Measurements from ENCODE around the gene SLC30A10.

Gene SLC30A10

DNA sequence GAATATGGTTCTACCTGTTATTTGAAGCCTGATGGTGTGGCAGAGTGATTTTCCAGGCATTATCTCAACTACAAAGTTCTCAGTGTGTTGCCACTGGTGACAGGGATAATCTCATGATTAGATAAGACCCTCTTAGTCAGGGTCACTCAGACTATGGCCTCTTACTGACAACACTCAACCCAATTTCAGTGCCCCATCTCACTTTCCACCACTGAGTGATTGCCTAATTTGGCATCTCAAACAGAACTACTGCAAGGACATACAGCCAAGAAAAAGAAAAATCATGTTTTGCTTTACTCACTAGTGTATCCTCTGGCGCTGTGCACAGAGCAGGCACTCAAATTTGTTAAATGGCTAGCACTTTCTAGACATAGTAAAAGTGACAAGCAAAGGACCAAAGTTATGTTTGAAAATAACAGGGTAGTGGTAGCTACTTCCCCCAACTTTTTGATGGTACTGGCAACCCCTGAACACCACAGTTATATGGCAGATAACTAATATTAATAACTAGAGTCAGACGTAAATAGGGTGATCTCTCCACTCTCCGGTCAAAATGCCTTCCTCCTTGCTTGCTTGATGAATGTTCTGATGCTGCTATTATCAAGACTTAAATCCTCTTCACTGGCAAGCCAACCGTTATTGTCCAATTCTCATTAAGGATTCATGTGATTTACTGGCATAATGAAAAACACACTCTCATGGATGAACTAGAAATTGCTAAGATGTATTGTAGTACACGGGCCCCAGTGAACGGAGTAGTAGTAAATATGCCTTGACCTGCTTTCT, 37.1 kb upstream of the SLC30A10 start:
- Histone ChIP-seq H3K4me1 (ENCODE audit: low read length) (no peaks in the 10 kb centered on the region), H3K9me3 (ENCODE audit: insufficient read depth, low read length) (no peaks in the 10 kb centered on the region), H2AFZ (ENCODE audit: low read depth, low read length) (no peak overlapping the region), H3K79me2 (ENCODE audit: low read length) (no peaks in the 10 kb centered on the region), H3K4me2 (ENCODE audit: low read length) (no peak overlapping the region), H4K20me1 (ENCODE audit: insufficient read depth, low read length) (no peaks in the 10 kb centered on the region), H3K9ac (ENCODE audit: low read length) (no peak overlapping the region), H3K27ac (ENCODE audit: low read length) (no peak overlapping the region), H3K36me3 (replicated peaks; ENCODE audit: low read depth, low read length) (peaks cover 28% of the 10 kb centered on the region), H3K27me3 (ENCODE audit: low read depth, low read length) (no peaks in the 10 kb centered on the region), H3K4me3 (ENCODE audit: low read length) (no peak overlapping the region)
- TF ChIP-seq EZH2phosphoT487 (IDR thresholded peaks at IDR 0.05; ENCODE audit: low read depth): no peak
- TF ChIP-seq, protein P1, sequence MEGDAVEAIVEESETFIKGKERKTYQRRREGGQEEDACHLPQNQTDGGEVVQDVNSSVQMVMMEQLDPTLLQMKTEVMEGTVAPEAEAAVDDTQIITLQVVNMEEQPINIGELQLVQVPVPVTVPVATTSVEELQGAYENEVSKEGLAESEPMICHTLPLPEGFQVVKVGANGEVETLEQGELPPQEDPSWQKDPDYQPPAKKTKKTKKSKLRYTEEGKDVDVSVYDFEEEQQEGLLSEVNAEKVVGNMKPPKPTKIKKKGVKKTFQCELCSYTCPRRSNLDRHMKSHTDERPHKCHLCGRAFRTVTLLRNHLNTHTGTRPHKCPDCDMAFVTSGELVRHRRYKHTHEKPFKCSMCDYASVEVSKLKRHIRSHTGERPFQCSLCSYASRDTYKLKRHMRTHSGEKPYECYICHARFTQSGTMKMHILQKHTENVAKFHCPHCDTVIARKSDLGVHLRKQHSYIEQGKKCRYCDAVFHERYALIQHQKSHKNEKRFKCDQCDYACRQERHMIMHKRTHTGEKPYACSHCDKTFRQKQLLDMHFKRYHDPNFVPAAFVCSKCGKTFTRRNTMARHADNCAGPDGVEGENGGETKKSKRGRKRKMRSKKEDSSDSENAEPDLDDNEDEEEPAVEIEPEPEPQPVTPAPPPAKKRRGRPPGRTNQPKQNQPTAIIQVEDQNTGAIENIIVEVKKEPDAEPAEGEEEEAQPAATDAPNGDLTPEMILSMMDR (IDR thresholded peaks at IDR 0.05; ENCODE audit: low read depth, low read length): no peak

DNA sequence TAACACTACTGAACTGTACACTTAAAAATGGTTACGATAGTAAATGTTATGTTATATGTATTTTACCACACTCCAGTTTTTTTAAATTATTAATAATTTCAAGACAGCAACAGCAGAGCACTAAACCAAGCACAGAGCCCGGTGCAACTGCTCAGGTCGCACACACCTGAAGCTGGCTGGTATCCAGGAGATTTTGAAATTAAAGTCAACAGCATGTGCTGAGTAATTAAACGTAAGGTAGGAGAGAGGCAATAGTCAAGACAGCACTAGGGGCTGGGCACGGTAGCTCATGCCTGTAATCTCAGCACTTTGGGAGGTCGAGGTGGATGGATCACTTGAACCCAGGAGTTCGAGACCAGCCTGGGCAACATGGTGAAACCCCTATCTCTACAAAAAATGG, 35.1 kb upstream of the SLC30A10 start:
- Histone ChIP-seq H2AFZ (ENCODE audit: low read depth, low read length) (no peak overlapping the region), H3K4me1 (ENCODE audit: low read length) (no peaks in the 10 kb centered on the region), H3K9ac (ENCODE audit: low read length) (no peak overlapping the region), H3K27me3 (ENCODE audit: low read depth, low read length) (no peaks in the 10 kb centered on the region), H3K4me2 (ENCODE audit: low read length) (no peak overlapping the region), H3K27ac (ENCODE audit: low read length) (no peak overlapping the region), H3K36me3 (replicated peaks; ENCODE audit: low read depth, low read length) (peaks cover 13% of the 10 kb centered on the region), H3K4me3 (ENCODE audit: low read length) (no peak overlapping the region), H3K9me3 (ENCODE audit: insufficient read depth, low read length) (no peaks in the 10 kb centered on the region), H4K20me1 (ENCODE audit: insufficient read depth, low read length) (no peaks in the 10 kb centered on the region), H3K79me2 (ENCODE audit: low read length) (no peaks in the 10 kb centered on the region)
- TF ChIP-seq, protein P1 (IDR thresholded peaks at IDR 0.05; ENCODE audit: low read depth, low read length): no peak
- no peak for TF ChIP-seq EZH2phosphoT487 (IDR thresholded peaks at IDR 0.05; ENCODE audit: low read depth)

GRCh38 chr1:219961684-219962083, 33.3 kb upstream of the SLC30A10 start:
- no peak for TF ChIP-seq EZH2phosphoT487 (IDR thresholded peaks at IDR 0.05; ENCODE audit: low read depth)
- TF ChIP-seq, protein P1 (IDR thresholded peaks at IDR 0.05; ENCODE audit: low read depth, low read length): no peak
- Histone ChIP-seq H3K27ac (ENCODE audit: low read length) (no peak overlapping the region), H2AFZ (ENCODE audit: low read depth, low read length) (no peak overlapping the region), H3K27me3 (ENCODE audit: low read depth, low read length) (no peaks in the 10 kb centered on the region), H3K79me2 (ENCODE audit: low read length) (no peaks in the 10 kb centered on the region), H3K4me3 (ENCODE audit: low read length) (no peak overlapping the region), H3K9me3 (ENCODE audit: insufficient read depth, low read length) (no peaks in the 10 kb centered on the region), H3K4me1 (ENCODE audit: low read length) (no peaks in the 10 kb centered on the region), H3K4me2 (ENCODE audit: low read length) (no peak overlapping the region), H4K20me1 (ENCODE audit: insufficient read depth, low read length) (no peaks in the 10 kb centered on the region), H3K9ac (ENCODE audit: low read length) (no peak overlapping the region), H3K36me3 (replicated peaks; ENCODE audit: low read depth, low read length) (no peaks in the 10 kb centered on the region)

GRCh38 chr1:219959540-219960203, 31.3 kb upstream of the SLC30A10 start:
- H3K9ac ChIP-seq (ENCODE audit: low read length): no peak overlapping the region
- no peak overlapping the region for H3K27ac ChIP-seq (ENCODE audit: low read length)
- no peaks in the 10 kb centered on the region for H3K9me3 ChIP-seq (ENCODE audit: insufficient read depth, low read length)
- H3K27me3 ChIP-seq (ENCODE audit: low read depth, low read length): peaks cover 11% of the 10 kb centered on the region
- no peak overlapping the region for H3K4me3 ChIP-seq (ENCODE audit: low read length)
- no peak overlapping the region for H3K4me2 ChIP-seq (ENCODE audit: low read length)
- H3K36me3 ChIP-seq (replicated peaks; ENCODE audit: low read depth, low read length): no peaks in the 10 kb centered on the region
- no peaks in the 10 kb centered on the region for H3K4me1 ChIP-seq (ENCODE audit: low read length)
- no peak for TF ChIP-seq EZH2phosphoT487 (IDR thresholded peaks at IDR 0.05; ENCODE audit: low read depth)
- TF ChIP-seq, protein P1 (IDR thresholded peaks at IDR 0.05; ENCODE audit: low read depth, low read length): no peak
- H4K20me1 ChIP-seq (ENCODE audit: insufficient read depth, low read length): no peaks in the 10 kb centered on the region
- no peak overlapping the region for H2AFZ ChIP-seq (ENCODE audit: low read depth, low read length)
- H3K79me2 ChIP-seq (ENCODE audit: low read length): no peaks in the 10 kb centered on the region

Data from OCI-LY3 (cell line).